ENCODE data around the gene B3GNT7. TPM values are rescaled to one million over a fixed set of nuclear protein-coding genes. Genes with fewer than 3 reads are reported as not detected.

The B3GNT7 gene
- total and polyA plus RNA-seq, 10 donors, result 0.96 to 17.5 (median 11.4) TPM

DNA sequence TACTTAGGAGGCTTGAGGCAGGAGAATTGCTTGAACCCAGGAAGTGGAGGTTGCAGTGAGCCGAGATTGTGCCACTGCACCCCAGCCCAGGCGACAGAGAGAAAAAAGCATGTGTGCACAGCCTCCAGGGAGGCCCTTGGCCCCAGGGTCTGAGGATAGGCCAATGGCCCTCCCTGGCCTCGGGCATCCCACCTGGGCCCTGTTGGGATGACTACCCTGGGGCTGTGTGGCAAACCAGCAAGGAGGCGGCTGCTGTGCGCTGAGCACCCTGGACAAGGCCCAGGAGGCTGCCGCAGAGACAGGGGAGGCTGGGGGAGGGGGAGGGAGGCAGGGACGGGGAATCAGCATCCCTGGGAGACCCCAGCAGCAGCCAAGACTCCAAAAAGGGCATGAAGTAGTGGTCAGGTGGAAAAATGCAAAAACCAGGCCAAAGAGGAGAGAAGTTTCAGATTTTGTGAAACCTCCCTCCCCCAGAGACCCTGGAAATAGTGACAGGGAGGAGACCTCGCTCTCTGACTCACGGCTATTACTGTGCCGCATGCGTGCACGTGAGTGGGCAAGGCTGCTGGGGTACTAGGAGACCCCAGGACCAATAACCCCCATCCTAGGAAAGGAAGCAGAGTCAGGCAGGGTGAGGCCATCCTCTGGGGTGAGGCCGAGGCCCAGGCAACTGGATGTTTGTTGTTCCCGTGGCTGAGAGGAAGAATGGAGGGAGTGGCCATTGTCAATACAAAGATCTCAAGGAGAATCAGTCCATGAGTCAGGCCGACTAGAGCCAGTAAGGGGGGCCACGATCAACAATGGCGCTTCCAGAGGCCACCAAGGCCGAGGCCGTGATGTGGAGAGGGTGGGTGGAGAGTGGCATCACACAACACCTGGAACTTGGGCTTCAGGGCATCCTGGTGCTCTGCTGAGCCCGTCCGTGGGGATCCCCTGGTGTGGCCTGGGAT is 16.0 kb upstream of the B3GNT7 start:
- no peak overlapping the region for H3K27ac ChIP-seq
- DNase-seq, result no peak
- H3K4me1 ChIP-seq, result no peaks in the 10 kb centered on the region
- no peaks in the 10 kb centered on the region for H3K27me3 ChIP-seq (replicated peaks in 1 of 7)
- peaks cover 0 to 4% (median under 1%) of the 10 kb centered on the region in 8 donors for H3K9me3 ChIP-seq
- TF ChIP-seq, protein P1, sequence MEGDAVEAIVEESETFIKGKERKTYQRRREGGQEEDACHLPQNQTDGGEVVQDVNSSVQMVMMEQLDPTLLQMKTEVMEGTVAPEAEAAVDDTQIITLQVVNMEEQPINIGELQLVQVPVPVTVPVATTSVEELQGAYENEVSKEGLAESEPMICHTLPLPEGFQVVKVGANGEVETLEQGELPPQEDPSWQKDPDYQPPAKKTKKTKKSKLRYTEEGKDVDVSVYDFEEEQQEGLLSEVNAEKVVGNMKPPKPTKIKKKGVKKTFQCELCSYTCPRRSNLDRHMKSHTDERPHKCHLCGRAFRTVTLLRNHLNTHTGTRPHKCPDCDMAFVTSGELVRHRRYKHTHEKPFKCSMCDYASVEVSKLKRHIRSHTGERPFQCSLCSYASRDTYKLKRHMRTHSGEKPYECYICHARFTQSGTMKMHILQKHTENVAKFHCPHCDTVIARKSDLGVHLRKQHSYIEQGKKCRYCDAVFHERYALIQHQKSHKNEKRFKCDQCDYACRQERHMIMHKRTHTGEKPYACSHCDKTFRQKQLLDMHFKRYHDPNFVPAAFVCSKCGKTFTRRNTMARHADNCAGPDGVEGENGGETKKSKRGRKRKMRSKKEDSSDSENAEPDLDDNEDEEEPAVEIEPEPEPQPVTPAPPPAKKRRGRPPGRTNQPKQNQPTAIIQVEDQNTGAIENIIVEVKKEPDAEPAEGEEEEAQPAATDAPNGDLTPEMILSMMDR (IDR thresholded peaks at IDR 0.05 in 8 of 11, conservative IDR thresholded peaks at IDR 0.05 in 3 of 11), result no peak
- no peak for TF ChIP-seq POLR2A (IDR thresholded peaks at IDR 0.05)
- no peak for TF ChIP-seq POLR2AphosphoS5 (IDR thresholded peaks at IDR 0.05)
- WGBS, 5 donors, result 86 to 88% (median 87%) methylated on average over 20 to 21 of the region's 21 CpGs
- no peaks in the 10 kb centered on the region for H3K36me3 ChIP-seq
- H3K4me3 ChIP-seq, result no peak overlapping the region
- intact Hi-C loops (cut with DNase I; ENCODE audit: low total_unique reads), result no loop called here

DNA sequence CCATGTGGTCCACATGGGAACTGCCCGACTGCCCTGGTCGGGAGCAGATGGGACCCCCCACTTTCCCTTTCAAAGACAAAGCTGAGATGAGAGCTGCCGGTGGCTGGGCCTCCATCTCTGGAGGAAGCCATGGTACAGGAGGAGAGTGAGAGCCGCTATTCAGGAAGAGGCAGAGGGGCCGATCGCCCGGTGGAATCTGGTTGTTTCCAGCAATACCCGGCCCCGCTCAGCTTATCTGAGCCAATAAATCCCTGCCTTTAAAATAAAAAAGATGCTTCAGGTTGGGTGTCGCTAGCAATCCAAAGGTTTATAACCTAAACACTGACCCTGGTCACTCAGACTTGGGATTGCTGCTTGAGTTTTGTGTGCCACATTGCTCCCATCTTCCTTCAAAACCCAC is 15.2 kb upstream of the B3GNT7 start:
- no peaks in the 10 kb centered on the region for H3K27me3 ChIP-seq (replicated peaks in 1 of 7)
- H3K4me1 ChIP-seq, result no peaks in the 10 kb centered on the region
- H3K9me3 ChIP-seq, result peaks cover 0 to 11% (median 6%) of the 10 kb centered on the region in 8 donors
- H3K36me3 ChIP-seq, result no peaks in the 10 kb centered on the region
- 91 to 94% (median 93%) methylated on average over 7 to 10 of the region's 10 CpGs for WGBS, 5 donors
- TF ChIP-seq, protein P1 (IDR thresholded peaks at IDR 0.05 in 8 of 11, conservative IDR thresholded peaks at IDR 0.05 in 3 of 11), result no peak
- TF ChIP-seq POLR2AphosphoS5 (IDR thresholded peaks at IDR 0.05) (no peak), POLR2A (IDR thresholded peaks at IDR 0.05) (no peak)
- intact Hi-C loops (cut with DNase I; ENCODE audit: low total_unique reads), result no loop called here
- H3K27ac ChIP-seq, result no peak overlapping the region
- H3K4me3 ChIP-seq, result no peak overlapping the region
- no peak for DNase-seq

DNA sequence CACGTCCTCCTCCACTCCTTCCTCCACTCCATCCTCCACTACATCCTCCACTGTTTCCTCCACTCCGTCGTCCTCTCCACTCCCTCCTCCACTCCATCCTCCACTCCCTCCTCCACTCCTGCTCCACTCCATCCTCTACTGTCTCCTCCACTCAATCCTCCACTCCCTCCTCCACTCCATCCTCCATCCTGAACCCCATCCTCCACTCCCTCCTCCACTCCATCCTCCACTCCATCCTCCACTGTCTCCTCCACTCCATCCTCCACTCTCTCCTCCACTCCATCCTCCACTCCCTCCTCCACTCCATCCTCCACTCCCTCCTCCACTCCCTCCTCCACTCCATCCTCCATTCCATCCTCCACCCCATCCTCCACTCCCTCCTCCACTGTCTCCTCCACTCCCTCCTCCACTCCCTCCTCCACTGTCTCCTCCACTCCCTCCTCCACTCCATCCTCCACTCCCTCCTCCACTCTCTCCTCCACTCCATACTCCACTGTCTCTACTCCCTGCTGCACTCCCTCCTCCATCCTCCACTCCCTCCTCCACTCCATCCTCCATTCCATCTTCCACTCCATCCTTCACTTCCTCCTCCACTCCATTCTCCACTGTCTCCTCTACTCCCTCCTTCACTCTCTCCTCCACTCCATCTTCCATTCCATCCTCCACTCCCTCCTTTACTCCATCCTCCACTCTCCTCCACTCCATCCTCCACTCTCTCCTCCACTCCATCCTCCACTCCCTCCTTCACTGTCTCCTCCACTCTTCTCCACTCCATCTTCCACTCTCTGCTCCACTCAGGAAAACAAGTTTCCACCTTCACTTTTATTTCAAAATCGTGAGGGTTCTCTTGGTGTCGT is 14.3 kb upstream of the B3GNT7 start:
- DNase-seq, result no peak
- Histone ChIP-seq H3K36me3 (no peaks in the 10 kb centered on the region), H3K27me3 (replicated peaks in 1 of 7) (no peaks in the 10 kb centered on the region), H3K4me3 (no peak overlapping the region), H3K9me3 (peaks cover 0 to 16% (median 6%) of the 10 kb centered on the region in 8 donors), H3K27ac (no peak overlapping the region), H3K4me1 (no peaks in the 10 kb centered on the region)
- TF ChIP-seq, protein P1 (IDR thresholded peaks at IDR 0.05 in 8 of 11, conservative IDR thresholded peaks at IDR 0.05 in 3 of 11), result no peak
- TF ChIP-seq POLR2AphosphoS5 (IDR thresholded peaks at IDR 0.05), result no peak
- no peak for TF ChIP-seq POLR2A (IDR thresholded peaks at IDR 0.05)
- intact Hi-C loops (cut with DNase I; ENCODE audit: low total_unique reads), result no loop called here
- 81 to 94% (median 91%) methylated on average over 5 of the region's 5 CpGs for WGBS, 5 donors

Data from spleen (tissue), 11 donors.